HEK293 (cell line): ENCODE data around the gene SPNS2.

Experiments
- CTCF ChIA-PET: fragments of 350-600 bp; formaldehyde crosslinking; extraction: SDS; loops from one replicate; lab custom pipeline; 2021; ENCODE audit warnings: antibody characterized with exemption; lab: Yijun Ruan, JAX
- POLR2A ChIA-PET: fragments of 300-600 bp; formaldehyde crosslinking; extraction: SDS; loops from one replicate; lab custom pipeline; 2020; ENCODE audit warnings: antibody characterized with exemption, inconsistent platforms; lab: Yijun Ruan, JAX
- H3K27ac ChIP-seq: fragments of 200-500 bp; sonication (Bioruptor generic); 2 replicates; pipeline ENCODE4 v1.5.1; 2014; ENCODE audit warnings: low read depth, low read length, control low read depth, inconsistent platforms; ENCODE audit errors: extremely low read depth
- H3K36me3 ChIP-seq, 2 experiments: fragments of 200-500 bp in 1 of 2; sonication (Bioruptor generic) in 1 of 2; 1 replicate in 1 of 2; 2 replicates in 1 of 2; pipeline ENCODE4 v1.5.1; 2014 to 2017; ENCODE audit warnings: inconsistent platforms in 2 of 2, low read length in 2 of 2; ENCODE audit not compliant: control insufficient read depth in 2 of 2, insufficient read depth in 1 of 2
- H3K4me1 ChIP-seq: fragments of 200-500 bp; sonication (Bioruptor generic); 2 replicates; pipeline ENCODE4 v1.5.1; 2014; ENCODE audit warnings: mild to moderate bottlenecking, low read length, inconsistent platforms; ENCODE audit not compliant: control insufficient read depth, insufficient read depth
- H3K4me3 ChIP-seq: 2 replicates; pipeline ENCODE4 v1.5.1; 2011; ENCODE audit warnings: low read depth, mild to moderate bottlenecking, control low read depth, low read length, moderate library complexity
- H3K9me3 ChIP-seq: fragments of 200-500 bp; sonication (Bioruptor generic); 2 replicates; pipeline ENCODE4 v1.5.1; 2014; ENCODE audit warnings: low read depth, low read length, inconsistent platforms; ENCODE audit not compliant: control insufficient read depth, insufficient read depth
- EGR2 ChIP-seq: fragments of 450-650 bp; formaldehyde crosslinking; IDR thresholded peaks from 2 replicates; pipeline ENCODE4 v1.5.1; 2016; ENCODE audit warnings: low read depth, missing biosample characterization, missing genetic modification characterization
- KLF1 ChIP-seq: fragments of 450-650 bp; formaldehyde crosslinking; IDR thresholded peaks from 2 replicates; pipeline ENCODE4 v1.5.1; 2016; ENCODE audit warnings: missing biosample characterization, missing genetic modification characterization
- RBAK ChIP-seq: fragments of 450-650 bp; formaldehyde crosslinking; IDR thresholded peaks from 2 replicates; pipeline ENCODE4 v1.5.1; 2016; ENCODE audit warnings: missing biosample characterization, missing genetic modification characterization
- SP3 ChIP-seq: fragments of 450-650 bp; formaldehyde crosslinking; IDR thresholded peaks from 2 replicates; pipeline ENCODE4 v1.5.1; 2016; ENCODE audit warnings: missing biosample characterization, missing genetic modification characterization
- ZIC2 ChIP-seq: fragments of 450-650 bp; formaldehyde crosslinking; IDR thresholded peaks from 2 replicates; pipeline ENCODE4 v1.5.1; 2016; ENCODE audit warnings: missing biosample characterization, missing genetic modification characterization
- ZNF140 ChIP-seq: fragments of 450-650 bp; formaldehyde crosslinking; IDR thresholded peaks from 2 replicates; pipeline ENCODE4 v1.5.1; 2016; ENCODE audit warnings: missing biosample characterization, missing genetic modification characterization
- ZNF214 ChIP-seq: fragments of 450-650 bp; formaldehyde crosslinking; IDR thresholded peaks from 2 replicates; pipeline ENCODE4 v1.5.1; 2017; ENCODE audit warnings: missing biosample characterization, mild to moderate bottlenecking, missing genetic modification characterization, borderline replicate concordance
- ZNF248 ChIP-seq: fragments of 450-650 bp; formaldehyde crosslinking; IDR thresholded peaks from 2 replicates; pipeline ENCODE4 v1.5.1; 2017; ENCODE audit warnings: missing biosample characterization, missing genetic modification characterization
- ZNF341 ChIP-seq: fragments of 450-650 bp; formaldehyde crosslinking; IDR thresholded peaks from 2 replicates; pipeline ENCODE4; 2016; ENCODE audit warnings: low read depth, missing biosample characterization, missing genetic modification characterization
- ZNF350 ChIP-seq: fragments of 450-650 bp; formaldehyde crosslinking; IDR thresholded peaks from 2 replicates; pipeline ENCODE4 v1.5.0; 2017; ENCODE audit warnings: missing biosample characterization, mild to moderate bottlenecking, missing genetic modification characterization
- ZNF391 ChIP-seq: fragments of 450-650 bp; formaldehyde crosslinking; IDR thresholded peaks from 2 replicates; pipeline ENCODE4 v1.5.1; 2016; ENCODE audit warnings: low read depth, missing biosample characterization, missing genetic modification characterization, borderline replicate concordance
- ZNF404 ChIP-seq: fragments of 450-650 bp; formaldehyde crosslinking; IDR thresholded peaks from 2 replicates; pipeline ENCODE4 v1.5.1; 2017; ENCODE audit warnings: missing biosample characterization, missing genetic modification characterization
- ZNF473 ChIP-seq: fragments of 450-650 bp; formaldehyde crosslinking; IDR thresholded peaks from 2 replicates; pipeline ENCODE4 v1.5.1; 2017; ENCODE audit warnings: missing biosample characterization, missing genetic modification characterization
- ZNF670 ChIP-seq: fragments of 450-650 bp; formaldehyde crosslinking; IDR thresholded peaks from 2 replicates; pipeline ENCODE4 v1.5.1; 2016; ENCODE audit warnings: missing biosample characterization, missing genetic modification characterization, low read depth
- TF ChIP-seq, protein P1 (sequence below): fragments of 450-650 bp; formaldehyde crosslinking; IDR thresholded peaks from 2 replicates; pipeline ENCODE4; 2016; ENCODE audit warnings: missing biosample characterization, missing genetic modification characterization
- TF ChIP-seq, protein P2 (sequence below): fragments of 450-650 bp; formaldehyde crosslinking; IDR thresholded peaks from 2 replicates; pipeline ENCODE4 v1.5.1; 2016; ENCODE audit warnings: missing biosample characterization, missing genetic modification characterization
- TF ChIP-seq, protein P3 (sequence below): fragments of 450-650 bp; formaldehyde crosslinking; IDR thresholded peaks from 2 replicates; pipeline ENCODE4 v1.5.1; 2016; ENCODE audit warnings: missing biosample characterization, missing genetic modification characterization
- TF ChIP-seq, protein P4 (sequence below): fragments of 450-650 bp; formaldehyde crosslinking; optimal IDR thresholded peaks from 2 replicates; pipeline ENCODE3; 2016; ENCODE audit warnings: missing biosample characterization, mild to moderate bottlenecking, missing genetic modification characterization
- TF ChIP-seq, protein P5 (sequence below): fragments of 450-650 bp; formaldehyde crosslinking; IDR thresholded peaks from 2 replicates; pipeline ENCODE4 v1.5.1; 2017; ENCODE audit warnings: missing biosample characterization, missing genetic modification characterization

The SPNS2 gene

DNA sequence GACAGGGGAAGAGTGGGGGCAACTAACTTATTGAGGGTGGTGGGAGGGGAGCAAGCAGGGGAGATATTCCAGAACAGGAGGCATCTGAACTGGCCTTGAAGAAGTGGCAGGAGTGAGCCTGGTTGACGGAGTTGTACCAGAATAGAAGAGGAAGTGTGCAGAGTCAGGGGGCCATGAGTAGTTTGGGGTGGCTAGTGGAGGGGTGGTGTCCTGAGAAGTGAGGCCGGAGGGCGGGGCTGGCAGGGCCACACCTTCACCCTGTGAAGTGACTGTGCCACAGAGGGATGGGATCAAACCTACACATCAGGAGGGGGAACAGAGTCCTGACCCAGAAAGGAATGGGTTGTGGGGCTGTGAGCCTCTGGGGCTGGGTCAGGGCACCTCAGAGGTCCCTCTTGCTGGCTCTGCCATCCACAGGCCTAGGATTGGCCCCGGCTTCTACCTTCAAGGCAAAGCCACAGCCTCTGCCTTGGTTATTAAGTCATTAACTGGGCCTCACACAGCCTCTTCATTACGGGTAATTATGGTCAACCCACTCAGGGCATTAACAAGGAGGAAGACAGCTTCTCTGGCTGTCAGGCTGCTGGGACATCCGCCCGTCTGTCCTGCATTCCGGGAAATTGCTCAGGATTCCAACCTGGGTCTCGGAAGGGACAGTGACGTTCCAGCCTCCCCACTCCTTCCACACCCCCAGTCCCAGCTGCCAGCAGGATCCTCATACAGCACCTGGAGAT is 12.7 kb downstream of the SPNS2 start:
- TF ChIP-seq ZIC2 (tag by site-specific recombination) (no peak), RBAK (tag by site-specific recombination) (no peak), ZNF391 (tag by site-specific recombination) (no peak), ZNF404 (tag by site-specific recombination) (no peak), EGR2 (peak; percentile 51), KLF1 (peak; percentile 48; the same call in 1 of the 2 replicates), ZNF670 (tag by site-specific recombination) (no peak), ZNF350 (tag by site-specific recombination) (no peak), ZNF341 (tag by site-specific recombination) (no peak), SP3 (no peak)
- TF ChIP-seq, protein P1, sequence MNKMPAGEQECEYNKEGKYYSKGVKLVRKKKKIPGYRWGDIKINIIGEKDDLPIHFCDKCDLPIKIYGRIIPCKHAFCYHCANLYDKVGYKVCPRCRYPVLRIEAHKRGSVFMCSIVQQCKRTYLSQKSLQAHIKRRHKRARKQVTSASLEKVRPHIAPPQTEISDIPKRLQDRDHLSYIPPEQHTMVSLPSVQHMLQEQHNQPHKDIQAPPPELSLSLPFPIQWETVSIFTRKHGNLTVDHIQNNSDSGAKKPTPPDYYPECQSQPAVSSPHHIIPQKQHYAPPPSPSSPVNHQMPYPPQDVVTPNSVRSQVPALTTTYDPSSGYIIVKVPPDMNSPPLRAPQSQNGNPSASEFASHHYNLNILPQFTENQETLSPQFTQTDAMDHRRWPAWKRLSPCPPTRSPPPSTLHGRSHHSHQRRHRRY (tag by site-specific recombination): no peak
- TF ChIP-seq, protein P2, sequence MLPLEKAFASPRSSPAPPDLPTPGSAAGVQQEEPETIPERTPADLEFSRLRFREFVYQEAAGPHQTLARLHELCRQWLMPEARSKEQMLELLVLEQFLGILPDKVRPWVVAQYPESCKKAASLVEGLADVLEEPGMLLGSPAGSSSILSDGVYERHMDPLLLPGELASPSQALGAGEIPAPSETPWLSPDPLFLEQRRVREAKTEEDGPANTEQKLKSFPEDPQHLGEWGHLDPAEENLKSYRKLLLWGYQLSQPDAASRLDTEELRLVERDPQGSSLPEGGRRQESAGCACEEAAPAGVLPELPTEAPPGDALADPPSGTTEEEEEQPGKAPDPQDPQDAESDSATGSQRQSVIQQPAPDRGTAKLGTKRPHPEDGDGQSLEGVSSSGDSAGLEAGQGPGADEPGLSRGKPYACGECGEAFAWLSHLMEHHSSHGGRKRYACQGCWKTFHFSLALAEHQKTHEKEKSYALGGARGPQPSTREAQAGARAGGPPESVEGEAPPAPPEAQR (tag by site-specific recombination): no peak
- TF ChIP-seq, protein P3, sequence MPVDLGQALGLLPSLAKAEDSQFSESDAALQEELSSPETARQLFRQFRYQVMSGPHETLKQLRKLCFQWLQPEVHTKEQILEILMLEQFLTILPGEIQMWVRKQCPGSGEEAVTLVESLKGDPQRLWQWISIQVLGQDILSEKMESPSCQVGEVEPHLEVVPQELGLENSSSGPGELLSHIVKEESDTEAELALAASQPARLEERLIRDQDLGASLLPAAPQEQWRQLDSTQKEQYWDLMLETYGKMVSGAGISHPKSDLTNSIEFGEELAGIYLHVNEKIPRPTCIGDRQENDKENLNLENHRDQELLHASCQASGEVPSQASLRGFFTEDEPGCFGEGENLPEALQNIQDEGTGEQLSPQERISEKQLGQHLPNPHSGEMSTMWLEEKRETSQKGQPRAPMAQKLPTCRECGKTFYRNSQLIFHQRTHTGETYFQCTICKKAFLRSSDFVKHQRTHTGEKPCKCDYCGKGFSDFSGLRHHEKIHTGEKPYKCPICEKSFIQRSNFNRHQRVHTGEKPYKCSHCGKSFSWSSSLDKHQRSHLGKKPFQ: no peak
- TF ChIP-seq, all 188 proteins: peak for 2
- ChIA-PET POLR2A (no interaction called here), CTCF (no interaction called here)
- Histone ChIP-seq H3K4me1 (peaks cover under 1% of the 10 kb centered on the region; the same call in 1 of the 2 replicates), H3K9me3 (no peaks in the 10 kb centered on the region), H3K27ac (no peak overlapping the region), H3K36me3 (no peaks in the 10 kb centered on the region), H3K4me3 (no peak overlapping the region)

DNA sequence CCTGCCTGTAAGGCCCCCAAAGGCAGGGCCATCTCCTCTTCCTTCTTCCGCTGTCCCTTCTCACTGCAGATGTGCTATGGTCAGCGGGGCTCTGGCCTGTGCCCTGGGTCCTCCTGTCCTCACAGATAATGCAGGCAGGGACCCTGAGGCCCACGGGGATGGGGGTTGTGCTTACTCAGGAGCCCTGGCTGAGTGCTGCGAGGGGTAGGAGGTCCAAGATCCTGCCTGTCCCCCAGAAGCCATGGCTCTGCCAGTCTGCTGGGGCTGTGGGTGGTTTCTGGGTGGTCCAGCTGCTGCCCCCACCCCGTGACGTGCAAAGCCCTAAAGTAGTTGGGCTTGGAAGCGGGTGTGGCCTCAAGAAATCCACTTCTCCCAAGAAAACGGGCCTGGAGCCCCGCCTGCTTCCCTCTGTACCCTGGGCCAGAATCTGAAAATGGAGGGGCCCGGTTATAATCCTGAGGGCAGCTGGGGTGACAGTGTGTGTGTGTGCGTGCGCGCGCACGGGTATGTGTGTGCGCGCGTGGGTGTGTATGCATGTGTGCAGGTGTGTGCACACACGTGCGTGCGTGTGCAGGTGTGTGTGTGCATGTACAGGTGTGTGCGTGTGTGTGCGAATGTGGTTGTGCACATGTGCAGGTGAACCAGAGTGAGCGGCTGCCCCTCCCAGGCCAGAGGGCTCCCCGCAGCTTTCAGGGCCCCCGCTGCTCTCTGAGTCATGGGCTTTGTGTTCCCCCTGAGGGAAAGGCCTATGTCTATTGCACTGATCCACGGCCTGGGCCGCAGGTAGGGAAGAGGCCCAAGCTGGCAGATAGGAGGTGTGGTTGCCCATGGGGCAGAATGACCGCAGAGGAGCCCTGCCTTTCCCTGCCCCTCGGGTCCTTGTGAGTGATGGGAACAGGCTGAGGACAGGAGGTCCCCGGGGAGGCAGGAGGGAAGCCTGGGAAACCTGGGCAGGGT is 13.8 kb downstream of the SPNS2 start:
- TF ChIP-seq ZNF473 (no peak), ZIC2 (tag by site-specific recombination) (peak; percentile 45; the same call in 1 of the 2 replicates), ZNF140 (tag by site-specific recombination) (no peak), ZNF248 (tag by site-specific recombination) (no peak), ZNF214 (tag by site-specific recombination) (no peak)
- TF ChIP-seq, protein P4, sequence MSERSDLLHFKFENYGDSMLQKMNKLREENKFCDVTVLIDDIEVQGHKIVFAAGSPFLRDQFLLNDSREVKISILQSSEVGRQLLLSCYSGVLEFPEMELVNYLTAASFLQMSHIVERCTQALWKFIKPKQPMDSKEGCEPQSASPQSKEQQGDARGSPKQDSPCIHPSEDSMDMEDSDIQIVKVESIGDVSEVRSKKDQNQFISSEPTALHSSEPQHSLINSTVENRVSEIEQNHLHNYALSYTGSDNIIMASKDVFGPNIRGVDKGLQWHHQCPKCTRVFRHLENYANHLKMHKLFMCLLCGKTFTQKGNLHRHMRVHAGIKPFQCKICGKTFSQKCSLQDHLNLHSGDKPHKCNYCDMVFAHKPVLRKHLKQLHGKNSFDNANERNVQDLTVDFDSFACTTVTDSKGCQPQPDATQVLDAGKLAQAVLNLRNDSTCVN (tag by site-specific recombination): no peak
- TF ChIP-seq, protein P5, sequence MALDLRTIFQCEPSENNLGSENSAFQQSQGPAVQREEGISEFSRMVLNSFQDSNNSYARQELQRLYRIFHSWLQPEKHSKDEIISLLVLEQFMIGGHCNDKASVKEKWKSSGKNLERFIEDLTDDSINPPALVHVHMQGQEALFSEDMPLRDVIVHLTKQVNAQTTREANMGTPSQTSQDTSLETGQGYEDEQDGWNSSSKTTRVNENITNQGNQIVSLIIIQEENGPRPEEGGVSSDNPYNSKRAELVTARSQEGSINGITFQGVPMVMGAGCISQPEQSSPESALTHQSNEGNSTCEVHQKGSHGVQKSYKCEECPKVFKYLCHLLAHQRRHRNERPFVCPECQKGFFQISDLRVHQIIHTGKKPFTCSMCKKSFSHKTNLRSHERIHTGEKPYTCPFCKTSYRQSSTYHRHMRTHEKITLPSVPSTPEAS (tag by site-specific recombination): peak; percentile 47; the same call in 1 of the 2 replicates
- H3K36me3 ChIP-seq: no peaks in the 10 kb centered on the region
- CTCF ChIA-PET: interaction anchor here (0.6 kb wide), 1 partner anchor 154 kb away, joined by 4 read pairs; no protein-coding TSS in a partner anchor
- no peaks in the 10 kb centered on the region for H3K9me3 ChIP-seq
- POLR2A ChIA-PET: no interaction called here
- H3K27ac ChIP-seq: no peak overlapping the region
- no peak overlapping the region for H3K4me3 ChIP-seq
- H3K4me1 ChIP-seq: no peaks in the 10 kb centered on the region
